ENCODE results near the gene COG2.
"Not testable (repeated sequence)": the region's sequence is repeated elsewhere in the genome, so short reads cannot be mapped to it uniquely, and the experiment has no call there.

Gene COG2

GRCh38 chr1:230713547-230713914, 71.2 kb downstream of the COG2 start:
- Histone ChIP-seq H3K36me3 (ENCODE audit: control insufficient read depth, insufficient read depth, low read length) (no peaks in the 10 kb centered on the region), H3K4me2 (ENCODE audit: low read length) (no peak overlapping the region), H3K4me1 (peaks cover 5% of the 10 kb centered on the region), H3K9me3 (ENCODE audit: control insufficient read depth, low read length) (no peaks in the 10 kb centered on the region), H2AFZ (no peak overlapping the region), H3K4me3 (ENCODE audit: low read depth, low read length) (no peak overlapping the region), H3K9ac (no peak overlapping the region), H3K79me2 (no peaks in the 10 kb centered on the region), H3K27ac (peak overlapping the region; percentile 6), H3K27me3 (ENCODE audit: control insufficient read depth, insufficient read depth, low read length) (no peaks in the 10 kb centered on the region)
- TF ChIP-seq, protein P1, sequence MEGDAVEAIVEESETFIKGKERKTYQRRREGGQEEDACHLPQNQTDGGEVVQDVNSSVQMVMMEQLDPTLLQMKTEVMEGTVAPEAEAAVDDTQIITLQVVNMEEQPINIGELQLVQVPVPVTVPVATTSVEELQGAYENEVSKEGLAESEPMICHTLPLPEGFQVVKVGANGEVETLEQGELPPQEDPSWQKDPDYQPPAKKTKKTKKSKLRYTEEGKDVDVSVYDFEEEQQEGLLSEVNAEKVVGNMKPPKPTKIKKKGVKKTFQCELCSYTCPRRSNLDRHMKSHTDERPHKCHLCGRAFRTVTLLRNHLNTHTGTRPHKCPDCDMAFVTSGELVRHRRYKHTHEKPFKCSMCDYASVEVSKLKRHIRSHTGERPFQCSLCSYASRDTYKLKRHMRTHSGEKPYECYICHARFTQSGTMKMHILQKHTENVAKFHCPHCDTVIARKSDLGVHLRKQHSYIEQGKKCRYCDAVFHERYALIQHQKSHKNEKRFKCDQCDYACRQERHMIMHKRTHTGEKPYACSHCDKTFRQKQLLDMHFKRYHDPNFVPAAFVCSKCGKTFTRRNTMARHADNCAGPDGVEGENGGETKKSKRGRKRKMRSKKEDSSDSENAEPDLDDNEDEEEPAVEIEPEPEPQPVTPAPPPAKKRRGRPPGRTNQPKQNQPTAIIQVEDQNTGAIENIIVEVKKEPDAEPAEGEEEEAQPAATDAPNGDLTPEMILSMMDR (IDR thresholded peaks at IDR 0.05): no peak

- Histone ChIP-seq H3K4me2 (ENCODE audit: low read length) (no peak within 1 kb of the TSS), H3K4me1 (peaks cover 5% of the 10 kb centered on the region), H3K36me3 (ENCODE audit: control insufficient read depth, insufficient read depth, low read length) (no peaks in the 10 kb centered on the region), H3K27me3 (ENCODE audit: control insufficient read depth, insufficient read depth, low read length) (no peaks in the 10 kb centered on the region), H3K9me3 (ENCODE audit: control insufficient read depth, low read length) (no peaks in the 10 kb centered on the region), H2AFZ (peak within 1 kb of the TSS; percentile 40), H3K79me2 (no peaks in the 10 kb centered on the region), H3K4me3 (ENCODE audit: low read depth, low read length) (no peak within 1 kb of the TSS), H3K9ac (no peak within 1 kb of the TSS), H3K27ac (peak within 1 kb of the TSS; percentile 6)
- TF ChIP-seq, protein P1 (IDR thresholded peaks at IDR 0.05): no peak
These were observed 71.9 kb downstream of the COG2 start, which contains the start of gene AGT for GRCh38 chr1:230713915-230714764. Gene AGT (minus strand): TSS chr1:230714122. CDS start chr1:230710823, 3,299 bp downstream.

DNA sequence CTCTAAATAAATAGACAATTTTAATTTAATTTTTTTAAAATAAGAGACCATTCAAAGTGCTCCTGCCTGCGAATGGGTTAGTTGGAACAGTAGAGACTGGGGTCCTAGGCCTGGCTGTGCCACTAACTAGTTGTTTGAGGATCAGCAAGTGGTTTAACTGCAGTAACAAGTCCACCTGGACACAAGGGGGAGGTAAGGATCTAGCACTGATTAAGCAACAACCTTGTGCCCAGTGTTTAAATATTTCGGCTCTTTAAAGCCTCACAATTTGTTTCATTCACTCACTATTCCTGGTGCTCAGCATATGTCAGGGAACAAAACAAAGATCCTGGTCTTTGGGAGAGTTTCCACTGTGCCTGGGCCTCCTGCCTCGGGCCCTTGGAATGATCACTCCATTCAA, 73.2 kb downstream of the COG2 start:
- TF ChIP-seq, protein P1 (IDR thresholded peaks at IDR 0.05): no peak
- Histone ChIP-seq H3K27ac (no peak overlapping the region), H3K79me2 (no peaks in the 10 kb centered on the region), H3K4me1 (peaks cover 5% of the 10 kb centered on the region), H3K27me3 (ENCODE audit: control insufficient read depth, insufficient read depth, low read length) (no peaks in the 10 kb centered on the region), H2AFZ (no peak overlapping the region), H3K4me3 (ENCODE audit: low read depth, low read length) (no peak overlapping the region), H3K4me2 (ENCODE audit: low read length) (no peak overlapping the region), H3K36me3 (ENCODE audit: control insufficient read depth, insufficient read depth, low read length) (no peaks in the 10 kb centered on the region), H3K9ac (no peak overlapping the region), H3K9me3 (ENCODE audit: control insufficient read depth, low read length) (no peaks in the 10 kb centered on the region)

- not testable (repeated sequence) for H3K9ac ChIP-seq; H3K9me3 ChIP-seq (ENCODE audit: control insufficient read depth, low read length); H3K36me3 ChIP-seq (ENCODE audit: control insufficient read depth, insufficient read depth, low read length); H2AFZ ChIP-seq; H3K79me2 ChIP-seq; H3K4me3 ChIP-seq (ENCODE audit: low read depth, low read length); H3K4me2 ChIP-seq (ENCODE audit: low read length); H3K27ac ChIP-seq; H3K27me3 ChIP-seq (ENCODE audit: control insufficient read depth, insufficient read depth, low read length); H3K4me1 ChIP-seq
These were observed 74.2 kb downstream of the COG2 start for GRCh38 chr1:230716453-230716852.

DNA sequence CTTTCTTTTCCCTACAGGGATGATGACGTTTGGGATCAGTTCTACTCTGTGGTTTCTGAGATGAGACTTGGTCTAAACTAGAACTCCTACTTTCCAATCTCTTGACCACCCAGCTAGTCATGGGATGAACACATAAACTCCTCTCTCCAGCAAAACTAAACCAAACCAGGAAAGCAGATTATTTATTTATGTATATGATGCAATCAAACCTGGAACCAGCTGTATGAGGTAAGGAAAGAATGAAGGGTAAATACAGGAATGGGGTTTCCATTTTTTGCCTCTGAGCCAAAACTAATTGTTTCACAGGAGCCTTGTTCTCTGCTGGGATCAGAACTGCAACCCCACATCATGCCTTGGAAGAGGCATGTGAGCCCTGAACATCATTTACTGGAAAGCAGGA, 75.0 kb downstream of the COG2 start:
- TF ChIP-seq, protein P1 (IDR thresholded peaks at IDR 0.05): no peak
- Histone ChIP-seq H3K9ac (no peak overlapping the region), H3K4me1 (peaks cover 5% of the 10 kb centered on the region), H3K9me3 (ENCODE audit: control insufficient read depth, low read length) (no peaks in the 10 kb centered on the region), H2AFZ (no peak overlapping the region), H3K4me2 (ENCODE audit: low read length) (no peak overlapping the region), H3K79me2 (no peaks in the 10 kb centered on the region), H3K27ac (no peak overlapping the region), H3K4me3 (ENCODE audit: low read depth, low read length) (no peak overlapping the region), H3K36me3 (ENCODE audit: control insufficient read depth, insufficient read depth, low read length) (no peaks in the 10 kb centered on the region), H3K27me3 (ENCODE audit: control insufficient read depth, insufficient read depth, low read length) (no peaks in the 10 kb centered on the region)

- H3K79me2 ChIP-seq; H3K4me2 ChIP-seq (ENCODE audit: low read length); H3K9me3 ChIP-seq (ENCODE audit: control insufficient read depth, low read length); H3K27ac ChIP-seq; H3K4me1 ChIP-seq; H3K36me3 ChIP-seq (ENCODE audit: control insufficient read depth, insufficient read depth, low read length); H3K27me3 ChIP-seq (ENCODE audit: control insufficient read depth, insufficient read depth, low read length); H3K4me3 ChIP-seq (ENCODE audit: low read depth, low read length); H2AFZ ChIP-seq; H3K9ac ChIP-seq: not testable (repeated sequence)
These were observed 79.7 kb downstream of the COG2 start for GRCh38 chr1:230721849-230722522.

Measured in parathyroid adenoma (tissue), 2 donors.